NCI-H2081 (cell line): ENCODE results near the gene PFN3.
"Not testable (repeated sequence)": the region's sequence is repeated elsewhere in the genome, so short reads cannot be mapped to it uniquely, and the experiment has no call there.

Experiments used
- DNase-seq, 2 experiments: peaks; one replicate each; lab custom pipeline; 2025; lab: John Stamatoyannopoulos, UW

The PFN3 gene

GRCh38 chr5:177396078-177396477 is 4.4 kb downstream of the PFN3 start:
- no peak for DNase-seq

- DNase-seq = no peak
Observed at GRCh38 chr5:177393990-177394389, 6.5 kb downstream of the PFN3 start.

- no peak for DNase-seq
Observed at GRCh38 chr5:177393206-177393765, 7.2 kb downstream of the PFN3 start.

GRCh38 chr5:177392765-177393164 is 7.7 kb downstream of the PFN3 start:
- no peak for DNase-seq

GRCh38 chr5:177390363-177391300 is 9.8 kb downstream of the PFN3 start:
- peak; percentile 88 to 91 for DNase-seq

GRCh38 chr5:177389241-177390169 is 11.0 kb downstream of the PFN3 start:
- DNase-seq = no peak

- no peak for DNase-seq
Observed at GRCh38 chr5:177388521-177389052, 11.9 kb downstream of the PFN3 start.

GRCh38 chr5:177387405-177387804 is 13.1 kb downstream of the PFN3 start:
- DNase-seq = no peak

GRCh38 chr5:177386542-177386941 is 13.9 kb downstream of the PFN3 start:
- no peak for DNase-seq

GRCh38 chr5:177385720-177386119 is 14.7 kb downstream of the PFN3 start:
- DNase-seq = no peak

GRCh38 chr5:177384134-177384533 is 16.3 kb downstream of the PFN3 start, which contains the start of gene SLC34A1:
Gene SLC34A1, plus strand, starts transcription at chr5:177384434. Its CDS starts 1,308 bp downstream, at chr5:177385742.
- no peak for DNase-seq

GRCh38 chr5:177383181-177383580 is 17.3 kb downstream of the PFN3 start:
- DNase-seq = no peak

- peak in 1 of 2 experiments; percentile 30 for DNase-seq
Observed at GRCh38 chr5:177382423-177383029, 17.9 kb downstream of the PFN3 start.

- no peak for DNase-seq
Observed at GRCh38 chr5:177380805-177381126, 19.7 kb downstream of the PFN3 start.

GRCh38 chr5:177378884-177379883 is 21.3 kb downstream of the PFN3 start:
- DNase-seq = no peak

GRCh38 chr5:177377851-177378776 is 22.3 kb downstream of the PFN3 start:
- DNase-seq = no peak

GRCh38 chr5:177376107-177376506 is 24.4 kb downstream of the PFN3 start:
- no peak for DNase-seq

GRCh38 chr5:177375516-177375915 is 24.9 kb downstream of the PFN3 start:
- DNase-seq = not testable (repeated sequence)

- no peak for DNase-seq
Observed at GRCh38 chr5:177374211-177374610, 26.2 kb downstream of the PFN3 start.
